WTC11 (cell line): Measurements from ENCODE around the gene HOXA2. TPM values are rescaled to one million over a fixed set of nuclear protein-coding genes. Genes with fewer than 3 reads are reported as not detected.

ENCODE experiments used
- total RNA-seq: library from RNA; stranded (reverse); gene quantifications from 3 replicates; pipeline ENCODE4 v1.2.3, GENCODE V29; 2021

Gene HOXA2
- total RNA-seq, 1 experiment from 2014 or later, result not detected

Other genes with a start within 250 kb of the HOXA2 start
- gene SKAP2, start 238.1 kb downstream of the HOXA2 start, total RNA-seq, result 2.5 to 4.0 TPM (median 2.8 TPM) in 3 replicates
- gene HOXA1, start 6.7 kb downstream of the HOXA2 start, total RNA-seq, result not detected in 3 replicates
- gene HOXA4, start 28.1 kb upstream of the HOXA2 start, total RNA-seq, result not detected in 3 replicates
- 0.14 TPM in 1 of 3 replicates, not detected in the others for gene HOXA5, start 41.0 kb upstream of the HOXA2 start, total RNA-seq
- not detected in 3 replicates for gene HOXA6, start 45.1 kb upstream of the HOXA2 start, total RNA-seq
- gene HOXA3, start 49.9 kb upstream of the HOXA2 start, total RNA-seq, result 0.11 TPM in 1 of 3 replicates, not detected in the others
- gene HOXA7, start 54.0 kb upstream of the HOXA2 start, total RNA-seq, result not detected in 3 replicates
- not detected in 3 replicates for gene HOXA9, start 62.9 kb upstream of the HOXA2 start, total RNA-seq
- gene HOXA10, start 71.6 kb upstream of the HOXA2 start, total RNA-seq, result 0.07 TPM in 1 of 3 replicates, not detected in the others
- gene HOXA11, start 82.5 kb upstream of the HOXA2 start, total RNA-seq, result not detected in 3 replicates
- not detected in 3 replicates for gene HOXA13, start 97.4 kb upstream of the HOXA2 start, total RNA-seq
- not detected in 3 replicates for gene EVX1, start 140.1 kb upstream of the HOXA2 start, total RNA-seq